Measurements from ENCODE around the gene MORC2.

MORC2 gene

GRCh38 chr22:30968015-30968923 is at the start of gene MORC2:
Gene MORC2 (minus strand): TSS chr22:30968774. CDS start chr22:30967889, 885 bp downstream.
- no peak for DNase-seq

GRCh38 chr22:31005535-31005934 is 37.0 kb upstream of the MORC2 start:
- no peak for DNase-seq

- no peak for DNase-seq
Observed at GRCh38 chr22:31001124-31001770, 32.7 kb upstream of the MORC2 start.

DNA sequence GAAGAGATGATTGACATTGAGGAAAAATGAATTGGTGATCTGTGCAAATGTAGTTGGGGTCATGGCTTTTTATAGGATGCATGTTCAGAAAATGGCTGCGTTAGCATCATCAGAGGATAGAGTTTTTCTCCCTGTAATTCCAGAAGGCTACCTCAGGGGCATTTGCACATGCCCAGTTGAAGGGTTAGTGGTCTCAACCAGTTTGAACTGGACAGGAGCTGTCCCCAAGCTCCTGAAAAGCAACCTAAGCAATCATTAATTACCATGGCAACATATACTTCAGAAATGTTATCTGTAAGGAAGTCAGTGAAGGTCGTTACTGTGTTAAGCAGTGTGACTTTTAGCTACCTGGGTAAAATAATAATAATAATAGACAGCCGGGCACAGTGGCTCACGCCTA is 29.8 kb upstream of the MORC2 start:
- no peak for DNase-seq

DNA sequence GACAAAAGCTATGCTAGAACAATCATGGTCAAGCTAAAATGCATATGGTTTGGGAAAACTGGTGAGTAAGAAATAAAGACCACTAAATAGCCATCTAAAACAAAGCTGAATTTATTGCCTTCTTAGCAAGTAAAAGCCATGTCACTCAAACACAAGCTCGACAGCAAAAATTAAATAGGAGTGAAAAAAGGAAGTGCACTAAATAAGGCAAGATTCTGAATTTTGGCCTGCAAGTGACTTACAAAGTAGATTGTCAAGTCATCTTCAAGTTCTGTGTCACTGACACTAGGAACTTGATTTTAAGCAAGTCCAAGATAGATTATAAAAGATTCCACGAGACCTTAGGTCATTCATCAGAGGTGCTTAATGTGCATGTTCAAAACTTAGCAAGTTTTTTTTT is 27.9 kb upstream of the MORC2 start:
- no peak for DNase-seq

GRCh38 chr22:30994960-30995359 is 26.4 kb upstream of the MORC2 start:
- DNase-seq = no peak

GRCh38 chr22:30992565-30992964 is 24.0 kb upstream of the MORC2 start:
- no peak for DNase-seq

DNA sequence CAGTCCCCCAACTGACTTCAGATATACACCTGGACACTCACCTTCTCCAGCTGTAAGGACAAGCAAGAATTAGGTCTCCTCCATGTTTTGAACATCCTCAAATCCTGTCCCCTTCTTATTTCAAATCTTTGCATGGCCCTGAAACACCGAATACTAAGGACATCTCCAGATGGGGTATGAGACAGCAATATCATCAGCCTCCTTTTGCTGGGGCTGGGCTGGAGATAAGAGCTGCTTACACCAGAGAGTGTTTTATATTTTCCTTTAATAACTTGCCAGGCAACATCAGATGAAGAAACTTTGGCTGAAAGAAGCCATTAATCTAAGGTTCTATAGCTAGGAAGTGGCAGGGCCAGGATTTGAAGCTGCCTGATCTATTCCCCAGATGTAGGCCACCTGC is 22.1 kb upstream of the MORC2 start:
- DNase-seq = no peak

DNA sequence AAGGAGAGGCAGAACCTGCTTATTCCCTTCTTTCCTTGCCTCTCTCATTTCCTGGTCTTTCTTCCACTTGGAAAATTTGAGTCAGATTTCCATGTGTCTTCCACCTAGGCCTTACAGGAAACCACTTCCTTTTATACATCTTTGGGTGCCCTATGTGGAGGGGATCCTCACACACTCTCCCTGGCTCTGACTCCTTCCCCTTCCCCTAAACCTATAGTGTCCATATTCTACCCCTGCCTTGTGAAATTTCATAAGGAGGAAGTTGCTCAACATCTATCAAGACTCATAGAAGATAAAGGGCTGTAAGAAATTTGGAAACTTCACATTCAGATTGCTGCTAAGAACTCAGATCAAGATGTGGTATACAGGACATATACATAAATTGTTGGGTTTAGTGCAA is 20.9 kb upstream of the MORC2 start:
- DNase-seq = no peak

GRCh38 chr22:30985561-30986208 is 17.1 kb upstream of the MORC2 start:
- no peak for DNase-seq

DNA sequence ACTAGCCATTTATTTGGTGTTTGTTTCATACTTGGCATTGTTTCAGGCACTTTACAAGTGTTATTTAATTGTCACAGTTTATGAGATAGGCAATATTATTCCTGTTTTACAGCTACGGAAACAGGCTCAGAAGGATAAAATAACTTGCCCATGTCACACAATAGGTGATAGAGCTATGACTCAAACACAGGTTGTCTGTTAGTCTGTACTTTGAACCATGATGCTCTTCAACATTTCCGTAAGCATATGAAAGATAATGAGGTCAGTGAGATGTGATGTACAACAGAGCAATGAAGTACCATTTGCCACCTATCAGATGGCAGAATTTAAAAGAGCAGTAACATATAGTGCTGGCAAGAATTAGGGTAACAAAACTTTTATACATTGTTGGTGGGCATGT is 15.7 kb upstream of the MORC2 start:
- no peak for DNase-seq

DNA sequence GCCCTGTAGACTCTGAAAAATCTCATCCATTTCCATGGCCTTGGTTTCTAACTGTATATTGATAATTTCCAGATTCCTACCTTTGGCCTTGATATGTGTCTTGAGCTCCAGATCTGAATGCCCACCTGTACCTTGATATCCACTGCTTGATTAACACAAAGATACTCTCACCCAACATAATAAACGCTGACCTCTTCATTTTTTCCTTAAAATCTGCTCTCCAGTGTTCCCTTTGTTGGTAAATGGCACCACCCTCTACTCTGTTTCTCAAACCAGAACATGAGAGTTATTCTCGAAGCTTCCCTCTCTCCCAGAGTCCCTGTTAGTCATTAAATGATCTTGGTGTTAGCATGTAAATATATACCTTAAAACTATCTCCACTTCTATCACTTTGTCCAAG is 13.9 kb upstream of the MORC2 start:
- no peak for DNase-seq

- DNase-seq = no peak
Observed at GRCh38 chr22:30979932-30980331, 11.4 kb upstream of the MORC2 start.

GRCh38 chr22:30978304-30978962 is 9.9 kb upstream of the MORC2 start:
- no peak for DNase-seq

GRCh38 chr22:30970356-30970746 is 1.8 kb upstream of the MORC2 start:
- no peak for DNase-seq

- DNase-seq = peak; percentile 71
Observed at GRCh38 chr22:30969532-30970355, 1.2 kb upstream of the MORC2 start.

DNA sequence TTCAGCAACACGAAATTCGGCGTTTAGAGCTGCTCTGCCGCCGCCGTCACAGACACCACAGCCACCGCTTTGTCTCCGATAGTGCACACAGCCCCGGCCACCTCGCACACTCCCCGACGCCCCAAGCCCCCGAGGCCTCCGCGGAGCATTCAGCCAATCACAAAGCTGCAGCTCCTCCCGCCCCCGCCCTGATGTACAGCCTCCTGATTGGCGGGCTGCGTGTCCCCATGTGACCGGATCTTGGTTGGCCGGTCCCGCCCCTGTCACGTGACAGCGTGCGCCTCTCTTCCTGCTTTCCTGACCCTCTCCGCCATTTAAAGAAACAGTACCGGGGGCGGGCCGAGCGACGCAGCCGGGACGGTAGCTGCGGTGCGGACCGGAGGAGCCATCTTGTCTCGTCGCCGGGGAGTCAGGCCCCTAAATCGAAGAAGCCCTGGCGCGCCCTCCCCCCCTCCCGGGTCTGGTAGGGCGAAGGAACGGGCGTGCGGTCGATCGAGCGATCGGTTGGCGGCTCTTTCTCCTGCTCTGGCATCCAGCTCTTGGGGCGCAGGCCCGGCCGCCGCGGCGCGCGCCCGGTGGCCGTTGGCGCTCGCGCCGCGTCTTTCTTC is 454 bp upstream of the MORC2 start, which contains the start of gene TUG1:
Gene TUG1, plus strand, starts transcription at position 342 of the 608 bp plus-strand sequence.
- DNase-seq = peak; percentile 99

DNA sequence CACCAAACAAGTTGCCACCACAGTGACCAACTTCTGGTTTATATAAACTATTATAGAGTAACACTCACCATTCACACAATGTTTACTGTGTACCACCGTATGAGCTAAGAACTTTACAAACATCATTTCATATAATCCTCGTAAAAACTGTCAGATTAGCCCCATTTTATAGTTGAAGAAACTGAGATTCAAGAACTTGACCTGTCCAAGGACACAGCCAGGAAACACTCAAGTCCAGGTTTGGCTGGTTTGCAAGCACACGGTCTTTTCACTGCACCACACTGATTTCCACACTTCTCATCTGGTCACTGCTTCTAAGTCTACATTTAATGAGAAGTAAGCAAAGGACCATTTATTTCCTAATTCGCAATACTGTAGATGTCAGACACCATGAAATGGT is 3.7 kb downstream of the MORC2 start:
- DNase-seq = no peak

GRCh38 chr22:30955153-30955552 is 13.4 kb downstream of the MORC2 start:
- no peak for DNase-seq

GRCh38 chr22:30953206-30953605 is 15.4 kb downstream of the MORC2 start:
- no peak for DNase-seq

- DNase-seq = no peak
Observed at GRCh38 chr22:30949934-30950660, 18.5 kb downstream of the MORC2 start.
